ENCODE data around the gene NIPSNAP3A. TPM values are rescaled to one million over a fixed set of nuclear protein-coding genes. Genes with fewer than 3 reads are reported as not detected.
A peak's percentile ranks its signal among the peaks of the same experiment; 100 is the strongest.

The NIPSNAP3A gene
- polyA plus RNA-seq (2012; ENCODE audit: insufficient read length, low read depth) = 3.1 TPM

DNA sequence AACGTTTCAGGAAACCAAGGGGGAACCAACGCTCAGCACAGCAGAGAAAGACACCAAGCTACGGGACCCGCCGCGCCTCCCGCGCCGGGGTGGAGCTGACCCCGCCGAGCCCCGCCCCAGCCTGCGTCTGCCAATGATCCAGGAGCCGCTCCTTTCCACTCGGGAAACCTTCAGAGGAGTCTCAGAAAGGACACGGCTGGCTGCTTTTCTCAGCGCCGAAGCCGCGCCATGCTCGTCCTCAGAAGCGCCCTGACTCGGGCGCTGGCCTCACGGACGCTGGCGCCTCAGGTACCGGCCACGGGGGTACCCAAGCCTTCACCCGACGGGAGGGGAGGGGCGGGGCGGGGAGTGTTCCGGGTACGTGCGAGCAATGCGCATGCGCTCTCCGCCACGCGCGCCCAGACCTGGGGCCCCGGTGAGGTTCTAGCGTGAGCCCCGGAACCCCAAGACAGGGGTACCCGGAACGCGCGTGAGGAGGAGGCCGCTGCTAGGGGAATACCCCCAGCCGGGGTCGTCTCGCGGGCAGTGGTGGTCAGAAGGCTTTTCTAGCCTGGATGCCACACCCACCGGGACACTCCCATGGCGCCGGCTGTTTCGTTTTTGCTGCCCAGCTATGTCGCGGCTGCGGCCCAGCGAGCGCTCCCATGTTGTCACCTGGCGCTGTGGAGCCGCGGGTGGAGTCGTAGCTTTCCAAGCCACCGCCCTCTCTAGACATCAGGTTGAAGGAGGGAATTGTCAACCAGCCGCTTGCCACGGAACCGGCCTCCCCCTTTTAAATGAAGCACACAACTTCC lies at the start of gene NIPSNAP3A:
TSS of gene NIPSNAP3A (plus strand) at position 119 of the 794 bp plus-strand sequence. CDS start at position 229, 110 bp downstream.
- TF ChIP-seq FOXP2 (optimal IDR thresholded peaks at IDR 0.05; ENCODE audit: borderline replicate concordance, extremely low read depth, extremely low read length, insufficient read depth) (no peak), SIN3A (IDR thresholded peaks at IDR 0.05; ENCODE audit: borderline replicate concordance, insufficient read depth, low read length) (peak; percentile 27; the same call in 1 of the 2 replicates), TAF1 (IDR thresholded peaks at IDR 0.05; ENCODE audit: borderline replicate concordance, insufficient read depth, low read length) (no peak), POLR2AphosphoS5 (IDR thresholded peaks at IDR 0.05; ENCODE audit: low read depth, low read length) (no peak)
- TF ChIP-seq, protein P1, sequence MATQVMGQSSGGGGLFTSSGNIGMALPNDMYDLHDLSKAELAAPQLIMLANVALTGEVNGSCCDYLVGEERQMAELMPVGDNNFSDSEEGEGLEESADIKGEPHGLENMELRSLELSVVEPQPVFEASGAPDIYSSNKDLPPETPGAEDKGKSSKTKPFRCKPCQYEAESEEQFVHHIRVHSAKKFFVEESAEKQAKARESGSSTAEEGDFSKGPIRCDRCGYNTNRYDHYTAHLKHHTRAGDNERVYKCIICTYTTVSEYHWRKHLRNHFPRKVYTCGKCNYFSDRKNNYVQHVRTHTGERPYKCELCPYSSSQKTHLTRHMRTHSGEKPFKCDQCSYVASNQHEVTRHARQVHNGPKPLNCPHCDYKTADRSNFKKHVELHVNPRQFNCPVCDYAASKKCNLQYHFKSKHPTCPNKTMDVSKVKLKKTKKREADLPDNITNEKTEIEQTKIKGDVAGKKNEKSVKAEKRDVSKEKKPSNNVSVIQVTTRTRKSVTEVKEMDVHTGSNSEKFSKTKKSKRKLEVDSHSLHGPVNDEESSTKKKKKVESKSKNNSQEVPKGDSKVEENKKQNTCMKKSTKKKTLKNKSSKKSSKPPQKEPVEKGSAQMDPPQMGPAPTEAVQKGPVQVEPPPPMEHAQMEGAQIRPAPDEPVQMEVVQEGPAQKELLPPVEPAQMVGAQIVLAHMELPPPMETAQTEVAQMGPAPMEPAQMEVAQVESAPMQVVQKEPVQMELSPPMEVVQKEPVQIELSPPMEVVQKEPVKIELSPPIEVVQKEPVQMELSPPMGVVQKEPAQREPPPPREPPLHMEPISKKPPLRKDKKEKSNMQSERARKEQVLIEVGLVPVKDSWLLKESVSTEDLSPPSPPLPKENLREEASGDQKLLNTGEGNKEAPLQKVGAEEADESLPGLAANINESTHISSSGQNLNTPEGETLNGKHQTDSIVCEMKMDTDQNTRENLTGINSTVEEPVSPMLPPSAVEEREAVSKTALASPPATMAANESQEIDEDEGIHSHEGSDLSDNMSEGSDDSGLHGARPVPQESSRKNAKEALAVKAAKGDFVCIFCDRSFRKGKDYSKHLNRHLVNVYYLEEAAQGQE (IDR thresholded peaks at IDR 0.05; ENCODE audit: insufficient read depth in 1 of 2, low read depth in 2 of 2, low read length in 2 of 2) = no peak

DNA sequence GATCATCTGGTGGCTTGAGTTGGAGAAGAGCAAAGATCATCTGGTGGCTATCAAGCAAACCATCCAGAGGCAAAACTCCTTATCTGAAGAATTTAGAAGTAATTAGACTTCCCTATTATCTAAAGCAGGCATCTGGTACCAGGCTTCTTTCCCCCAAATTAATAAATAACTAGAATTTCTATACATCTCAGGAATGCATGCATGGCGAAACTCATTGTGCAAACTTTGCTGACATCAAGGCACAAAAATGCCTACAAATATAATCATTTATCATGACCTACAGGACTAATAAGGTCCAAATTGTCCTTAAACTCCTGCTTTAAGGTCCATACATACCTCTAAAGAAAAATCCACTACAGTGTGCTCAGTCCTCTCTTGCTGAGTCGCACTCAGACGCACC lies 47.2 kb upstream of the NIPSNAP3A start:
- TF ChIP-seq FOXP2 (optimal IDR thresholded peaks at IDR 0.05; ENCODE audit: borderline replicate concordance, extremely low read depth, extremely low read length, insufficient read depth) (no peak), SIN3A (IDR thresholded peaks at IDR 0.05; ENCODE audit: borderline replicate concordance, insufficient read depth, low read length) (no peak), POLR2AphosphoS5 (IDR thresholded peaks at IDR 0.05; ENCODE audit: low read depth, low read length) (no peak), TAF1 (IDR thresholded peaks at IDR 0.05; ENCODE audit: borderline replicate concordance, insufficient read depth, low read length) (no peak)
- TF ChIP-seq, protein P1 (IDR thresholded peaks at IDR 0.05; ENCODE audit: insufficient read depth in 1 of 2, low read depth in 2 of 2, low read length in 2 of 2) = no peak

DNA sequence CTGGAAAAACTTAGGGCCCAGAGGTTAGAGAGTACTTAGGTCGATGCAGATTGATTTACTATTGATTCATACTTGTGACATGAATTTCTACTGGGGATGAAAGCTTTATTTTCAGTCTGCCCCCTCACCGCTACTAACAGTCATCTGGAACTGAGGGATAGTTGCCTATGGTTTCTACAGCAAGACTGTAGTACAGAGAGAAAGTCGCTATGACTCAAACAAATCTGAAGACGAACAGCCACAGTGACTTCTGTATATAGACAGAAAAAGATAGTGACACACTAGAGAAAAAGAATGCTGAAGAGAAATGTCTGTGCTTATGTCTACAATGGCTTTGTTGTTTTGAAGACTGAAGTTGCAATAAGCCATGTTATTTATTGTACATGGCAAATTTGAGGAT lies 35.9 kb upstream of the NIPSNAP3A start:
- TF ChIP-seq FOXP2 (optimal IDR thresholded peaks at IDR 0.05; ENCODE audit: borderline replicate concordance, extremely low read depth, extremely low read length, insufficient read depth) (no peak), POLR2AphosphoS5 (IDR thresholded peaks at IDR 0.05; ENCODE audit: low read depth, low read length) (no peak), SIN3A (IDR thresholded peaks at IDR 0.05; ENCODE audit: borderline replicate concordance, insufficient read depth, low read length) (no peak), TAF1 (IDR thresholded peaks at IDR 0.05; ENCODE audit: borderline replicate concordance, insufficient read depth, low read length) (no peak)
- TF ChIP-seq, protein P1 (IDR thresholded peaks at IDR 0.05; ENCODE audit: insufficient read depth in 1 of 2, low read depth in 2 of 2, low read length in 2 of 2) = no peak

DNA sequence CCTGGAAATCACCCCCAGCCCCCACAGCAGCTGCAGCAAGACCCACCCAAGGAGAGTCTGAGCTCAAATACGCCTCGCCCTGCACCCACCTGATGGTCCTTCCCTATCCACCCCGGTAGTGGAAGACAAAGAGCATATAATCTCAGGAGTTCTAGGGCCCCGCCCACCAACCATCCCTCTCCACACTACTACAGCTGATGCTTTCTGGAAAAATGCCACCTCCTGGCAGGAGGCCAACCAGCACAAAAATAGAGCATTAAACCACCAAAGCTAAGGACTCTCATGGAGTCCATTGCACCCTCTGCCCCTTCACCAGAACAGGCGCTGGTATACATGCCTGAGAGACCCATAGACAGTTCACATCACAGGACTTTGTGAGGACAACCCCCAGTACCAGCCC lies 22.5 kb upstream of the NIPSNAP3A start:
- TF ChIP-seq, protein P1 (IDR thresholded peaks at IDR 0.05; ENCODE audit: insufficient read depth in 1 of 2, low read depth in 2 of 2, low read length in 2 of 2) = no peak
- no peak for TF ChIP-seq SIN3A (IDR thresholded peaks at IDR 0.05; ENCODE audit: borderline replicate concordance, insufficient read depth, low read length)
- no peak for TF ChIP-seq TAF1 (IDR thresholded peaks at IDR 0.05; ENCODE audit: borderline replicate concordance, insufficient read depth, low read length)
- no peak for TF ChIP-seq FOXP2 (optimal IDR thresholded peaks at IDR 0.05; ENCODE audit: borderline replicate concordance, extremely low read depth, extremely low read length, insufficient read depth)
- TF ChIP-seq POLR2AphosphoS5 (IDR thresholded peaks at IDR 0.05; ENCODE audit: low read depth, low read length) = no peak

All from PFSK-1 (cell line).